Activated CD4-positive, alpha-beta T cell treated with anti-CD3 and anti-CD28 coated beads, Interleukin-2, amount 10 ng/mL, durations not matched to agents 7 days and 5 days (primary cell): Measurements from ENCODE around the gene FETUB. TPM values are rescaled to one million over a fixed set of nuclear protein-coding genes. Genes with fewer than 3 reads are reported as not detected.
A peak's percentile ranks its signal among the peaks of the same experiment; 100 is the strongest.

ENCODE experiments used
- CTCF ChIA-PET: fragments of 350-600 bp; sonication (Branson Sonifier 250); formaldehyde crosslinking; loops from one replicate; lab custom pipeline; 2021; ENCODE audit warnings: antibody characterized with exemption; lab: Charles Lee
- POLR2A ChIA-PET: fragments of 350-600 bp; sonication (Branson Sonifier 250); formaldehyde crosslinking; loops from one replicate; lab custom pipeline; 2021; ENCODE audit warnings: antibody characterized with exemption; lab: Charles Lee
- DNase-seq: peaks from one replicate; pipeline ENCODE4 v3.0.0-alpha.2; 2020
- H3K27ac Mint-ChIP-seq: one replicate; pipeline ENCODE4 v1.8.0; 2021; ENCODE audit warnings: mild to moderate bottlenecking, moderate library complexity, mixed read lengths
- H3K27me3 Mint-ChIP-seq: one replicate; pipeline ENCODE4 v1.8.0; 2021; ENCODE audit warnings: mixed read lengths
- H3K36me3 Mint-ChIP-seq: one replicate; pipeline ENCODE4 v1.8.0; 2021; ENCODE audit warnings: low read depth, mixed read lengths
- H3K4me1 Mint-ChIP-seq: one replicate; pipeline ENCODE4 v1.8.0; 2021; ENCODE audit warnings: mixed read lengths
- H3K4me3 Mint-ChIP-seq: one replicate; pipeline ENCODE4 v1.8.0; 2021; ENCODE audit warnings: mild to moderate bottlenecking, moderate library complexity, mixed read lengths
- H3K9me3 Mint-ChIP-seq: one replicate; pipeline ENCODE4 v1.8.0; 2021; ENCODE audit warnings: mixed read lengths
- total RNA-seq, 2 experiments: library from RNA; stranded (reverse); gene quantifications; one replicate each; pipeline ENCODE4 v1.2.3, GENCODE V29; 2021

Gene FETUB
- total RNA-seq, 2 experiments from 2014 or later, result not detected

DNA sequence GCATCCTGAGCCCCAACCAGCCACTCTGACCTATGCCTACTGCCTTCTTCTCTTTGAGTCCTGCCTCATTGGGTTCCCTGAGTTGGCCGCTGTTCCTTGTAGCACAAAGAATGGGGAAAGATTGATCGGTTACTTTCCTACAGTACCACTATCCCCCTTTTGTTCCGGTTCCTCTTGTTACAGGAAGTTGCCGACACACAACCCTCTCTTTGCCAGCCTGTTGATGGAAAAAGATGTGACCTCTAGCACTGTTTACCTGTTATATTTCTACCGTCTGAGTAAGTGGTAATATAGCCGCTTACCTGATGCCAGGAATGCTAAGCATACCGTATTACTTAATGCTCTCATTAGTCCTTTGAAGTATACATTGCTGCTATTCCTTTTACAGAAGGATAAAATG is 37.0 kb upstream of the FETUB start:
- ChIA-PET POLR2A (no interaction called here), CTCF (interaction anchor here (1.4 to 2.1 kb wide), 2 partner anchors 13 to 14 kb away, joined by 3 to 11 read pairs; no protein-coding TSS in a partner anchor)
- Mint-ChIP-seq H3K27ac (no peak overlapping the region), H3K36me3 (no peaks in the 10 kb centered on the region), H3K4me3 (no peak overlapping the region), H3K27me3 (no peaks in the 10 kb centered on the region), H3K4me1 (no peaks in the 10 kb centered on the region), H3K9me3 (no peaks in the 10 kb centered on the region)
- no peak for DNase-seq

DNA sequence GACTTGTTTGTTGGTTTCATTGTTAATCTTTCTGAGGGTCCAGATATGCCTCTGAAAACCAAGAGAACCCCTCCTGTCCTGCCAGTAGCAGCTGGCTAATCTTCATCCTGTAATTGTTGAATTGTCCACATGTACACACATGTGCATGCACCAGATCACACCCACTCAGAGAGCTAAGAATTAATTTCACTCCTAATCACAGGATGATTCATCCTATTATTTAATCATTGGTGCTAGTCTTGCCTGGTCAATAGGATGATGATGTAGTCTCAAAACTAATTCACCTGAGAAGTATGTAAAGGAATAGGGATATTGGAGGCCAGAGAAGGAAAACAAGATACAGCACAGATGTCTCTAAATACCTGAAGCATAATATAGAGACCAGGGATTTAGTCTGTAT is 35.1 kb upstream of the FETUB start:
- H3K27me3 Mint-ChIP-seq, result no peaks in the 10 kb centered on the region
- H3K9me3 Mint-ChIP-seq, result no peaks in the 10 kb centered on the region
- H3K27ac Mint-ChIP-seq, result no peak overlapping the region
- ChIA-PET POLR2A (no interaction called here), CTCF (interaction anchor here (1.2 to 1.7 kb wide), 2 partner anchors 10 to 12 kb away, joined by 3 to 6 read pairs; no protein-coding TSS in a partner anchor)
- no peaks in the 10 kb centered on the region for H3K4me1 Mint-ChIP-seq
- H3K4me3 Mint-ChIP-seq, result no peak overlapping the region
- no peaks in the 10 kb centered on the region for H3K36me3 Mint-ChIP-seq
- no peak for DNase-seq

DNA sequence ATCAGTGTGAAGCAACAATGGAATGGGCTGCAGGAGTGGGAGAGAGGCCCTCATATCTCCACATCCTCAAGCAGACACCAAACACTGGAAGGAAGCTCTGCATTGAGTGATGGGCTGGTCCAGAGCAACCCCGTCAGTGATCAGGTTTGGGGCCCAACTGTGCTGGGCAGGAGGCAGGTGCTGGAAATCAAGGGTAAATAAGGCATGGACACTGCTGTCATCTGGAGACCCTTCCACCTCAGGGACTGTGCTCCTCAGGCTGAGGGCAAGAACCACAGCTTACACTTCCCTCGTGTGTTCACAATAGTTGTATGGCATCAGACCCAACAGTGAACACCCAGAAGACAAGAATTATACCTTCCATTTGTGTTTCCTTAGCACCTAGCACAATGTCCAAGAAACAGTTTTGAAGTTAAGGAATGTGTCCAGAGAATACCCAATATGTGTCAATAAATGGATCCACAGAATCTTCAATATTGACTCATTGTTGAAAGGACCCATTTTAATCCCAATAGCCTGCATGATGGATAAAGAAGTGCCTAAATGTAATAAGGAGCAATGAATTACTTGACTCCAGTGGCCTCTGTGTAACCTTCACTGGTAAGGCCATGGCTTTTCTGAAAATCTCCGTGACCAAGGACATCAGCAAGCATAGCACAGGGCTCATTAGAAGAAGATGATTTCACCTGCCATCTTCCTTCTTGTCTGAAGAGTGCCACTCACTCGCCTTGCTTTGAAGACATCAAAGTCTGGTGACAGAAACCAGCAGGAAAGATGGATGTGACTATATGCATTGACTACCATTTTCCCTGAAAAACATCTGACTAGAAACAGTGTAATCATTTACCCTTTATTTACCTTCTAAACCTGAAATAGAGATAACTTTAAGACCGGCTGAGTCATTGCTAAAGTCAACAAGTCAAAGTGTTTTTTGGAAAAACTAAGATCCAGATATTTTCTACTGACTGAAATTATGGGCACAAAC is 34.3 kb upstream of the FETUB start:
- CTCF ChIA-PET, result interaction anchor here (1.2 to 3.0 kb wide), 3 partner anchors 9 to 12 kb away, joined by 3 to 17 read pairs (median 6); no protein-coding TSS in a partner anchor
- Mint-ChIP-seq H3K4me3 (no peak overlapping the region), H3K9me3 (no peaks in the 10 kb centered on the region), H3K27ac (no peak overlapping the region), H3K36me3 (no peaks in the 10 kb centered on the region), H3K27me3 (no peaks in the 10 kb centered on the region), H3K4me1 (no peaks in the 10 kb centered on the region)
- POLR2A ChIA-PET, result no interaction called here
- no peak for DNase-seq

DNA sequence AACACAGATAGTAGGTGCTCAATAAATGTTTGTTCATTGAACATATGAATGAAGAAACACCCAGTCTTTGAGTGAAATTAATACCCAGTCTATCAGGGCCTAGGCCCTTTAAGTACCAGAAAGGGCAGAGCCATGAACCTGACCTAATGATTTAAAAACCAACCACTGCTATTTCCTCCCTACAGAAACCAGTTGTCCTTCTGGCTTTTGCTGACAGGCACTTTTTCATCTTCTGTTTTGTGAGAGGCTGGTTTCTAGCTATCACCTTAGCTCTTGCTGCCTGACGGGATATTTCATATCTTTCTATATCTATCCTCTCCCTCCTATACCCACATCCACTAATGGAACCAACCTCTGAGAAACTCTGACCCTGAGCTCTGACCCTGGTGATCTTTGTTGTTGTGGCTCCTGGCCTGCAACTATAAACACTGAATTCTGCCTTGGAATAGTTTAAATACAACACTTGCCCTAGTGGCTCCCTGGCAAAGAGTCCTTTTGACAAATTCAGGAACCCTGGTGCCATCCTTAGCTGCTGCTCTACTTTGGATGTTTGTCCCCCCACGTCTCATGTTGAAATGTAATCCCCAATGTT is 31.5 kb upstream of the FETUB start:
- Mint-ChIP-seq H3K27me3 (peaks cover 10% of the 10 kb centered on the region), H3K4me1 (no peaks in the 10 kb centered on the region), H3K27ac (no peak overlapping the region), H3K4me3 (no peak overlapping the region), H3K9me3 (no peaks in the 10 kb centered on the region), H3K36me3 (no peaks in the 10 kb centered on the region)
- DNase-seq, result no peak
- ChIA-PET CTCF (interaction anchor here (0.6 to 3.0 kb wide), 3 partner anchors 8 to 236 kb away, joined by 3 to 17 read pairs (median 3); no protein-coding TSS in a partner anchor), POLR2A (no interaction called here)

DNA sequence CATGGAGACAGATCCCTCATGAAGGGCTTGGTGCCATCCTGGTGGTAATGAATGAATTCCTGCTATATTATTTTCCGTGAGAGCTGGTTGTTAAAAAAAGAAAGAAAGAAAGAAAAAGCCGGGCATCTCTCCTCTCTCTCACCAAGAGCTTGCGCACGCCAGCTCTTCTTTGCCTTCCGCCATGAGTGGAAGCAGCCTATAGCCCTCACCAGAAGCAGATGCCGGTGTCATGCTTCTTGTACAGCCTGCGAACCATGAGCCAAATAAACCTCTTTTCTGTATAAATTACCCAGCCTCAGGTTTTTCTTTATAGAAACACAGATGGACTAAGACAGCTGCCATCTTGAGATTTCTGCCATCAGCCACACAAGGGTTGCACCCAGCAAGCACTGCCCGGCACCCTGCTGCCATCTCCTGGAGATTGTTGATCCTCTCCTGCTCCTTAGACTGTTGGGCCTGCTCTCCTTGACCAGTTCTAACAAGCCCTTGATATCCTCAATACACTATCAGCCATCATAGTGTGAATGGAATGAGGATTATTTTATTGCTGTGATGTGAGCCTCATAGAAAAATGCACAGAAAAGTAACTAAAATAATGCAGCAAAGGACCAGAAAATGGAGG is 30.8 kb upstream of the FETUB start:
- Mint-ChIP-seq H3K27ac (no peak overlapping the region), H3K4me1 (peaks cover 2% of the 10 kb centered on the region), H3K4me3 (no peak overlapping the region), H3K27me3 (peaks cover 11% of the 10 kb centered on the region), H3K36me3 (no peaks in the 10 kb centered on the region), H3K9me3 (no peaks in the 10 kb centered on the region)
- ChIA-PET POLR2A (no interaction called here), CTCF (interaction anchor here (0.7 to 3.0 kb wide), 3 partner anchors 8 to 18 kb away, joined by 3 to 17 read pairs (median 4); no protein-coding TSS in a partner anchor)
- DNase-seq, result no peak

DNA sequence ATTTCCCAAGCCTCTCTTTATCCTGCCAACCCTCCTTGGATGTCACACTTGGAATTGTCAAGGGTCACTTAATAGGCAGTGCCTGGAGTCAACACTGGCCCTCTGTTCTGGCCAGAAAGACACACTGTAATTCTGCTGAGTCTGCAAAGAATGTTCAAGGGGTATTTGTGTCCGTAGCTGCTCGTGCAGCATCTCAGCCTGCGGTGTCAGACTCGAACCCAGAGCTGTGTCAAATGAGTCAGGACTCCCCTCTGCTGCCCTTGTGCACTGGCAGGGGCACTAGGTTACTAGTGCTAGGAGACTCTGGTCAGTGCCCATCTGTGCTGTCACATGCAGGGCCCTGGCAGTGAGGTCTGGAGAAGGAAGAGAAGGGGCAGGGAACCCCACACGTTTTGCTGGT is 28.1 kb upstream of the FETUB start:
- H3K27me3 Mint-ChIP-seq, result peaks cover 17% of the 10 kb centered on the region
- H3K4me3 Mint-ChIP-seq, result no peak overlapping the region
- CTCF ChIA-PET, result interaction anchor here (0.8 to 0.9 kb wide), 2 partner anchors 14 to 1853 kb away, joined by 3 read pairs; no protein-coding TSS in a partner anchor
- no peaks in the 10 kb centered on the region for H3K9me3 Mint-ChIP-seq
- H3K27ac Mint-ChIP-seq, result no peak overlapping the region
- POLR2A ChIA-PET, result no interaction called here
- H3K36me3 Mint-ChIP-seq, result no peaks in the 10 kb centered on the region
- H3K4me1 Mint-ChIP-seq, result peaks cover 16% of the 10 kb centered on the region
- DNase-seq, result no peak

DNA sequence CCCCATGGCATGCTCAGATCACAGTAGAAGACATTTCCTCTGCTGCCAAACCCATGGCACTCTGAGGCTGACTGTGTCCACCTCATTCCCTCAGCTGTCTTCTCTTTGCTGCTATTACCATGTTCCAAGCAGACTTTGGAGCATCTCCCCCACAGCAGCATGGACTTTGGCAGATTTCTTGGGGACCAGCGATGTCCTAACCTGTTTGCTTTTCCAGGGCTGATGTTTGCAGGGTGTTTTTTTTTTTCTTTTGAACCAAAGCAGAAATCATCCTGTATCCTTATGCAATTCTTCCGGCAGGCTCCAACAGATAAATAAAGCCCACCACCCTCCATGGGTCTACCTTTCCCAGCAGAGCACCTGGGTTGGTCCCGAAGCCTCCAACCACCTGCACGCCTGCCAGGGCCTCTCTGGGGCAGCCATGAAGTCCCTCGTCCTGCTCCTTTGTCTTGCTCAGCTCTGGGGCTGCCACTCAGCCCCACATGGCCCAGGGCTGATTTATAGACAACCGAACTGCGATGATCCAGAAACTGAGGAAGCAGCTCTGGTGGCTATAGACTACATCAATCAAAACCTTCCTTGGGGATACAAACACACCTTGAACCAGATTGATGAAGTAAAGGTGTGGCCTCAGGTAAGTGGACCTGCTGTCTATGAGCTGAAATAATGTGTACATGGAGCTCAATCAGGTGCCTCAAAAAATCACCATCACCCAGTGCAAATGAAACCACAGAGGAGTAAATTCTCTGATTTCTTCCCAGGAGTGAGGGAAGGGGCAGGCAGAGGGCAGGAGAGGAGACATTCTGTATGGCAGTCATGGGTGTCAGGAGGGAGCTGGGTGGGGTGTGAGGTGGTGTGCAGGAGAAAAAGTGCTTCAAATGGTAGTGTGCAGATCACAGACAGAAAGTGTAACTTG is 27.2 kb upstream of the FETUB start, which contains the start of gene AHSG:
Gene AHSG (plus strand): TSS at position 340 of the 916 bp plus-strand sequence. CDS start 82 bp downstream, at position 422.
- ChIA-PET POLR2A (no interaction called here), CTCF (interaction anchor here (0.8 to 1.5 kb wide), 2 partner anchors 23 to 1854 kb away, joined by 3 to 4 read pairs; no protein-coding TSS in a partner anchor)
- H3K9me3 Mint-ChIP-seq, result no peaks in the 10 kb centered on the region
- peaks cover 20% of the 10 kb centered on the region for H3K4me1 Mint-ChIP-seq
- no peak for DNase-seq
- no peaks in the 10 kb centered on the region for H3K36me3 Mint-ChIP-seq
- no peak within 1 kb of the TSS for H3K27ac Mint-ChIP-seq
- peaks cover 24% of the 10 kb centered on the region for H3K27me3 Mint-ChIP-seq
- H3K4me3 Mint-ChIP-seq, result no peak within 1 kb of the TSS

DNA sequence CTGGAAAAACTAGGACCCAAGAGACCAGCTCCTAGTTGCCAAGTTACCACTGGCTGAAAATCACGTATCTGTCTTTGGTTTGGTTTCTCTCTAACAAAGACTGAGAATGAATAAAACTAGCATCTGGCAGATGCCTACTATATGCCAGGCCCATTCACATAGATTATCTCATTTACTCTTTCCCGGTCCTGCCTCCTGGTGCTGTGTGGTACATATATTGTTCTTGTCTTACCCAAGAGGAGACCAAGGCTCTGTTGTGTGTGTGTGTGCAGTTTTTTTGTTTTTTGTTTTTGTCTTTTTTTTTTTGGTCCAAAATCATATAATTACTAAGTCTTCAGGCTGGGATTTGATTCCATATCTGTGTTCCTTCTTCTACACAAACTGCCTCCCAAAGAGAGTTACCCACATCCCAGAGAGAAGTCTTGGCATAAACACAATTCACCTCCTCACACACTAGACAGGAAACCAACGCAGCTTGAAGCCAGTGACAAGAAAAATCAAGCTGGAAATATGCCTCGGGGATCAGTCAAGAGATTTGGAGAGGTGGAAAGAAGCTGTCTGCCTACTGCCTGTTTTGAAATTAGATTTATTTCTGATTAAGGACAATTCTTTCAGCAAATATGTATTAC is 26.4 kb upstream of the FETUB start:
- Mint-ChIP-seq H3K9me3 (no peaks in the 10 kb centered on the region), H3K27me3 (peaks cover 32% of the 10 kb centered on the region), H3K36me3 (no peaks in the 10 kb centered on the region), H3K4me3 (no peak overlapping the region), H3K27ac (no peak overlapping the region), H3K4me1 (peaks cover 20% of the 10 kb centered on the region)
- DNase-seq, result no peak
- POLR2A ChIA-PET, result no interaction called here
- CTCF ChIA-PET, result interaction anchor here (0.9 to 2.1 kb wide), 9 partner anchors 10 to 354 kb away, joined by 3 to 13 read pairs (median 4); partner anchors contain the start of gene EIF4A2

DNA sequence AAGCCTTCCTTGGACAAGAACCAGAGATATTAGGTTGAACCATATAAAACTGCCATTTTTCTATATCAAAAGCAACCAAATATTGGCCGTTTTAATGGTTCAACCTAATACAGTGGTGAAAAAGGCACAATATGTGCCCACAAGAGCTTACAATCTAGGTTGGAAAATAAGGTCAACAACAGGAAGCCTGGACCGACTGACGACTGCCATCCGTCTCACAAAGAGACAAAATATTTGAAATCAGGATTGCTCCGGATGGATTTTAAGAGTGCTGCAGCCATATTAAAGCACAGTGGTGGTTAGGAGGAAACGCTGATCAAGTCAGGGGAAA is 26.0 kb upstream of the FETUB start:
- no peak for DNase-seq
- Mint-ChIP-seq H3K27me3 (peaks cover 33% of the 10 kb centered on the region), H3K4me3 (no peak overlapping the region), H3K36me3 (no peaks in the 10 kb centered on the region), H3K27ac (no peak overlapping the region), H3K9me3 (no peaks in the 10 kb centered on the region), H3K4me1 (peaks cover 20% of the 10 kb centered on the region)
- ChIA-PET CTCF (interaction anchor here (0.5 to 2.1 kb wide), 22 partner anchors 9 to 631 kb away, joined by 3 to 13 read pairs (median 4); partner anchors contain the start of genes EIF4A2 and TBCCD1), POLR2A (no interaction called here)

DNA sequence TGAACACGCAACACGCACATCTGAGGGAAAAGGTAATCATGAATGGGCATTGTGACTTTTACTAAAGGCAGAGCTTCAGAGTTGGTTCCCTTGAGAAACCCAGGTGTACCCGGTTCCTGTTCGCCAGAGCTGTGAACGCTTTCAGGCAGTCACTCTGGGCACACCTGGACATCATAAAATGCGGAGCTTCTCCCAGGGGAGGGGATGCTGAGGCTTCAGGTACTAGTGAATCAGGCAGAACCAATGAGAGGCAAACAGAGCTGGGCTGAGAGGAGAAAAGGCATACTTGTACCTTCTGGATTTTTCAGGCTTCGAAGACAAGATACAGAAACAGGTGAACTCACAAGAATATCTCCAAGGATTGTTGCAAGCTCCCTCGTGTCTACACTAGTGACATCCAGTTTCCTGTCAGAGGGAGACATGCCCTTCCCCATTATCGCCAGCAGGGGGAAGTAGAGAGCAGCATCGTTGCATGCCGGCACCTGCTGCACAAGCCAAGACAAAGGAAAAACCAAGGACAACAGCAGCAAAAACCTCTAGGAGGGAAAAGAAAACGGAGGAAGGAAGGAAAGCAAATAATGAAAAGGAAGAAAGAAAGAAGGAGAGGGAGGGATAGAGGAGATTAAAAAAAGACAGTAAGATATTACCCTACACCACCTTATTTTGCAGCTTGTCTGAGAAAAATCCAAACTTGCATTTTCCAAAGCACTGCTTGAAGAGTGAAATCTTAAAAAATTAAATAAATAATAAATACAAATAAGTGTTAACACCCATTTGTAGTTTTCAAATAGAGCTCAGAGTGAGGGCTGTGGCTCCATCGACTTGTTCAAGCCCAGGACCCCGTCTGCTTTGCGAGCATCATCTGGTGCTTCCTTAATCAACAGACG is 25.4 kb upstream of the FETUB start:
- peak; percentile 80 for DNase-seq
- POLR2A ChIA-PET, result no interaction called here
- Mint-ChIP-seq H3K27me3 (peaks cover 33% of the 10 kb centered on the region), H3K4me3 (no peak overlapping the region), H3K4me1 (peaks cover 20% of the 10 kb centered on the region), H3K9me3 (no peaks in the 10 kb centered on the region), H3K36me3 (no peaks in the 10 kb centered on the region), H3K27ac (no peak overlapping the region)
- CTCF ChIA-PET, result interaction anchor here (0.5 to 3.2 kb wide), 31 partner anchors 9 to 638 kb away, joined by 3 to 13 read pairs (median 3); partner anchors contain the start of genes EIF4A2 and TBCCD1
